ENCODE data around the gene ESCO1. TPM values are rescaled to one million over a fixed set of nuclear protein-coding genes. Genes with fewer than 3 reads are reported as not detected.

ESCO1 gene
- total and polyA plus RNA-seq, 10 donors, result 13.5 to 35.0 (median 19.9) TPM

DNA sequence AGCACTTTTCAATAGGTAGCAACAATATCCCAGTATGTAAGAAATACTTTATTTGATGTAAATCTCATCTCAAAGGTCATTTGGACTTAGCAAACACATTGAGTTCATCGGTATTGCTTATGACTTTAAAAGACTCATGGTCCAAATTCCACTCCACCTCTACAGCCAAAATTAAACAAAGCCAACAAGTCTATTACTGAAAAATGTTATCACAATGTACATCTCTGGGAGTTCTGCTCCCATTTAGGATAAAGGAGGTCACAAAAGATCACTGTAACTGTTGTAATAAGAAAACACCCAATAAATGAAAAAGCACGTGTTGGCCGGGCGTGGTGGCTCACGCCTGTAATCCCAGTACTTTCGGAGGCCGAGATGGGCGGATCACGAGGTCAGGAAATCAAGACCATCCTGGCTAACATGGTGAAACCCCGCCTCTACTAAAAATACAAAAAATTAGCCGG is 50.0 kb downstream of the ESCO1 start:
- no peaks in the 10 kb centered on the region for H3K9me3 ChIP-seq
- no peaks in the 10 kb centered on the region for H3K4me1 ChIP-seq
- TF ChIP-seq POLR2AphosphoS5 (IDR thresholded peaks at IDR 0.05), result no peak
- TF ChIP-seq CTCF (IDR thresholded peaks at IDR 0.05 in 8 of 11, conservative IDR thresholded peaks at IDR 0.05 in 3 of 11), result no peak
- TF ChIP-seq POLR2A (IDR thresholded peaks at IDR 0.05), result no peak
- no peak overlapping the region for H3K4me3 ChIP-seq
- H3K27me3 ChIP-seq (replicated peaks in 1 of 7), result no peaks in the 10 kb centered on the region
- peaks cover 0 to 93% (median 24%) of the 10 kb centered on the region in 6 donors for H3K36me3 ChIP-seq
- WGBS, 5 donors, result 94 to 98% (median 96%) methylated on average over 11 of the region's 11 CpGs
- no peak overlapping the region for H3K27ac ChIP-seq
- no peak for DNase-seq
- intact Hi-C loops (cut with DNase I; ENCODE audit: low total_unique reads), result no loop called here

GRCh38 chr18:21548647-21549046 is 51.9 kb downstream of the ESCO1 start:
- no peak for DNase-seq
- Histone ChIP-seq H3K27me3 (replicated peaks in 1 of 7) (no peaks in the 10 kb centered on the region), H3K9me3 (no peaks in the 10 kb centered on the region), H3K36me3 (peaks cover 0 to 93% (median 23%) of the 10 kb centered on the region in 6 donors), H3K4me1 (no peaks in the 10 kb centered on the region), H3K4me3 (no peak overlapping the region), H3K27ac (no peak overlapping the region)
- intact Hi-C loops (cut with DNase I; ENCODE audit: low total_unique reads), result no loop called here
- 94 to 100% (median 98%) methylated on average over 2 of the region's 2 CpGs for WGBS, 5 donors
- TF ChIP-seq POLR2AphosphoS5 (IDR thresholded peaks at IDR 0.05) (no peak), CTCF (IDR thresholded peaks at IDR 0.05 in 8 of 11, conservative IDR thresholded peaks at IDR 0.05 in 3 of 11) (no peak), POLR2A (IDR thresholded peaks at IDR 0.05) (no peak)

GRCh38 chr18:21546423-21546822 is 54.1 kb downstream of the ESCO1 start:
- 95 to 97% (median 96%) methylated on average over 5 of the region's 5 CpGs for WGBS, 5 donors
- H3K36me3 ChIP-seq, result peaks cover 0 to 90% (median 19%) of the 10 kb centered on the region in 6 donors

GRCh38 chr18:21538230-21538629 is 62.3 kb downstream of the ESCO1 start:
- intact Hi-C loops (cut with DNase I; ENCODE audit: low total_unique reads), result no loop called here
- H3K9me3 ChIP-seq, result no peaks in the 10 kb centered on the region
- no peak for DNase-seq
- 93 to 96% (median 95%) methylated on average over 3 of the region's 3 CpGs for WGBS, 5 donors
- TF ChIP-seq CTCF (IDR thresholded peaks at IDR 0.05 in 8 of 11, conservative IDR thresholded peaks at IDR 0.05 in 3 of 11), result no peak
- no peak for TF ChIP-seq POLR2AphosphoS5 (IDR thresholded peaks at IDR 0.05)
- no peak for TF ChIP-seq POLR2A (IDR thresholded peaks at IDR 0.05)
- peaks cover 0 to 98% (median 56%) of the 10 kb centered on the region in 6 donors for H3K36me3 ChIP-seq
- no peak overlapping the region for H3K27ac ChIP-seq
- H3K27me3 ChIP-seq (replicated peaks in 1 of 7), result no peaks in the 10 kb centered on the region
- no peak overlapping the region for H3K4me3 ChIP-seq
- no peaks in the 10 kb centered on the region for H3K4me1 ChIP-seq

More at GRCh38 chr18:21546423-21546822, 54.1 kb downstream of the ESCO1 start:
- no peaks in the 10 kb centered on the region for H3K27me3 ChIP-seq (replicated peaks in 1 of 7)
- no peaks in the 10 kb centered on the region for H3K9me3 ChIP-seq
- H3K4me1 ChIP-seq, result no peaks in the 10 kb centered on the region
- no peak overlapping the region for H3K27ac ChIP-seq
- TF ChIP-seq CTCF (IDR thresholded peaks at IDR 0.05 in 8 of 11, conservative IDR thresholded peaks at IDR 0.05 in 3 of 11) (no peak), POLR2A (IDR thresholded peaks at IDR 0.05) (no peak), POLR2AphosphoS5 (IDR thresholded peaks at IDR 0.05) (no peak)
- intact Hi-C loops (cut with DNase I; ENCODE audit: low total_unique reads), result no loop called here
- DNase-seq, result no peak
- H3K4me3 ChIP-seq, result no peak overlapping the region

All from spleen (tissue), 11 donors.